Hematopoietic multipotent progenitor cell treated with erythropoietin and hydrocortisone succinate and interleukin-3 and kit ligand, for 4 days (in vitro differentiated cells): ENCODE data around the gene MFGE8.

Source experiments
- DNase-seq: peaks from one replicate; pipeline ENCODE4 v3.0.0-alpha.2; 2015

Gene MFGE8

DNA sequence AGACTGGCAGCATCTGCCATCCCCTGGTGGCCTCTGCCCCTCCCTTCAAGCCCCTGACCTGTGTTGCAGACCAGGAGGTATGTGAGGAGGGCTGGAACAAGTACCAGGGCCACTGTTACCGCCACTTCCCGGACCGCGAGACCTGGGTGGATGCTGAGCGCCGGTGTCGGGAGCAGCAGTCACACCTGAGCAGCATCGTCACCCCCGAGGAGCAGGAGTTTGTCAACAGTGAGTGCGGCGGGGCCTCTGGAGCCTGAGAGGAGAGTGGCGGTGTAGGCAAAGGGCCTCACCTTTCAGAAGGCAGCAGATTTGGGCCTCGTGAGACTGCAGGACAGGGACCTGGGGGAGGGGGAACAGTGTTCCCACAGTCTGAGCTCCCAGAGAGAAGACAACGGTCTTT is 41.9 kb downstream of the MFGE8 start:
- DNase-seq = no peak

DNA sequence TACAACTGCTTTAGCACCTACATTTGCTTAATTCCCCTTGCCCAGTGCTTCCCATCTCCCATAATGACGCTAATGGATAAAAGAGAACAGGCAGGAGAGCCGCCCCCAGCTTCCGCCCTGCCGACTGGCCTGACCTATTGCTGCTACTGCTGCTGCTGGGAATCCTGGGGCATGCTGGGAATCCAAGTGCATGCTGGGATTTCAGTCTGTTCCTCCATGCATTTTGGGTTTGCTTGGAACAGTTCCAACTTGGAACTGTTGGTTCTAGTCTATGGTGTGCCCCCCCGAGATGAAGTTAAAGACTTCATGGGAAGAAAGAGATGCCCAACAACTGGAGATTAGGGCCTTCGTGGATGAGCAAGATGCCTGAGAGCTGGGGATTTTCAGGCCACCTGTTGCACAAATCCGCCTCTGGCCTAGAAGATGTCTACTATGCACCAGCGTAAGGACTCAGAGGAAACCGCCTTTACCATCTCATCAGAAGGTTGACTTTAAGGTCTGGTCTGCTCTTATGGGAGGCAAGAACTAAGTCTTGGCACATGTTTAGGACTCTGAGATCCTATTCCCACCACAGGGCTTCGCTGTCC is 46.8 kb downstream of the MFGE8 start:
- DNase-seq = no peak

DNA sequence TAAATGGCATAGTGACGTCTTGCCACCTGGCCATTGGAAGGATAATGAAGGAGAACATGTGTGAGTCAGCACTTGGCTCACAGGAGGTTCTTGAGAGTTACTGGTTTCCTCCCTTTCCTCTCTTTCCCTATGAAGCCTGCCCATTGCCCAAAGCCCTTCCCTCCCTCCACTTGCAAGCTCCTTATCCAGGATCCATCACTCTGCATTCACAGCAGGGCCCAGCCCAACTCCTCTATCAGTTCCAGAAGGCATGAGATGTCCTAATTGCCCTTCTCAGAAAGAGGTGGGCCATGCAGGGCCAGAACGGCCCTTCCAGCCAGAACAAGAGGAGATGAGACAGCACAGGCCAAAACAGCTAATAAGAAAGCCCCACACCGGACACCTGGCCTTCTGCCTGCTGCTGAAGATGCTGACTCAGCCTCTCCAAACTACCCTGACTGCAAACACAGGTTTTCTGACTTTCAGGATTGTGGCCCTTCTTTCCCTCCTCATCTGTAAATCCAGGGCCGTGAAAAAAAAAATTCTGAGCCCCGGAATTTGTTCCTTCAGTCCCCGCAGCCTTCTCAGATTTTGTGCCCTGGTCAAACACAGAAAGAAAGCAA is 47.6 kb downstream of the MFGE8 start:
- no peak for DNase-seq

DNA sequence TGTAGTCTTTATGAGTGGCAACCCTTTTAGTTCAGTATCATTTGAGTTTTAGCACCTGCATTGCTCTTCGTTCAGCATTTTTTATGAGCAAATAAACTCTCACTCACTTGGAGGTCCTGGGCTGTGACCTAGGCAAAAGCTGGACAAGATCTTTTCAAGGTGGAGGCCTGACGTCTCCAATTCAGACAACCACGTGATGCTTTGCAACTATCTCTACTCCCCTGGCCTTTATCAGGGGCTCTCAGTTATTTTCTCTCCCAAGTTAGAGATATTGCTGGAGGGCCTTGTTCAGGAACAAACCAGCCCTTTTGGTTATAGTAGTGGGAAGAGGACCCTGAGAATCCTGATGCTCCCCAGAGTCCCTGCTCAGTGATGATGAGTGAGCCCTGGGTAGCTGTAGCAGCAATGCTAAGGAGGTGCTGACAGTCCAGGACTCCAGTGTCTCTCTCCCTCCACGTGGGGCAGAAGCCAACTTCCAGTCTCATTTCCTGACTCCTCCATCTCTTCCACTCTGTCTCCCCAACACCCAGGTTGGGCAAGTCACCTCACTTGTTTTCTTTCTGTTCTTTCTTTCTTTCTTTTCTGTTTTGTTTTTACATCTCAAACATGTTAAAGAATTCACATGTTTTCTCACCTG is 48.2 kb downstream of the MFGE8 start:
- no peak for DNase-seq

DNA sequence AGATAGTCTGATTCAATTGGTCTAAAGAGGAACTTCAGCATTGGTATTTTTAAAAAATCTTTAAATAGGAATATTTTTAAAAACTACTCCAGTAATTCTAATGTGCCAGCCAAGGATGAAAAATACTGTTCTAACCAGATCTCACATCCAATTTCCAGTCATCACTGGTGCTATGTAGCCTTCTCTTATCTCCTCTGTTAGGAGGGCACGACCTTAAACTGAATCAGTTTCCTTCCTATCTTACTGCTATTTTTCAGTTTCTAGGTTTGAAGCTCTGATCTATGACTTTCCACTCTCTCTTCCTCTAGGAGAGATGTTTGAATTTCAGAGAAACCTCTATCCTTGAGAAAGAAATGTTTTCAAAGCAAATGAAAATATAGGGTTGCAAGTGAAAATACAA is 49.8 kb downstream of the MFGE8 start:
- DNase-seq = no peak

DNA sequence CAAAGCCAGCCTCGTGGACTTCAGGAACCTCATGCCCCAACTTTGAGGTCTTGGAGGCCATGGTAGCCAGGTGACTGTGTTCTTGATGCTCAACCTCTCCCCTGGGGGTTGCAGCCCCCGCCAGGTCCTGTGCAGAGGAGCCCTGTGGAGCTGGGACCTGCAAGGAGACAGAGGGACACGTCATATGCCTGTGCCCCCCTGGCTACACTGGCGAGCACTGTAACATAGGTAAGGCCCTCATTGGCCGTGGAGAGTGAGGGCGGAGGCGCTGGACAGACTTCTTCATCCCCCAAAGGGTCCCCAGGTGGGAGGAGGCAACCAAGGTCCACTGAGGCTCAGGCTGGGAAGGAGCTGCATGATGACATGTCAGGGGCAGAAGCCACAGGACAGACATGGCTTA is 53.0 kb downstream of the MFGE8 start:
- DNase-seq = no peak

DNA sequence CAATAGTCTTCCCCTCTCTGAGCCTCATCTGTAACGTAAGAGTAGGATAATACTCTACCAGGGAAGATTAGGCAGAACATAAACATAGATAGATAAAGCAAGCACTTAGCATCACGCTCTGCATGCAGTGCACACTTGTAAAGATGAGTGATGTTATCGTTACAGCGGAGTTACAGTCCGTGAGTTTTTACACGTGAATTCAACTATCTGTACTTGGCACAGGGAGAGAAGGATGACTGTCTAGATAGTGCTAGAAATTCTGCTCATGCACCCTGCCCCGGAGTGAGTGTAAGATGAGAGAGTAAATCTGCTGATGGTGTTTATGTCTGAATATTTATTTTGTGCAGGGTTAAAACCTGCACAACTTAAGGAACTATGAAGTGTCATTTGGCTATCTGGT is 53.6 kb downstream of the MFGE8 start:
- no peak for DNase-seq

DNA sequence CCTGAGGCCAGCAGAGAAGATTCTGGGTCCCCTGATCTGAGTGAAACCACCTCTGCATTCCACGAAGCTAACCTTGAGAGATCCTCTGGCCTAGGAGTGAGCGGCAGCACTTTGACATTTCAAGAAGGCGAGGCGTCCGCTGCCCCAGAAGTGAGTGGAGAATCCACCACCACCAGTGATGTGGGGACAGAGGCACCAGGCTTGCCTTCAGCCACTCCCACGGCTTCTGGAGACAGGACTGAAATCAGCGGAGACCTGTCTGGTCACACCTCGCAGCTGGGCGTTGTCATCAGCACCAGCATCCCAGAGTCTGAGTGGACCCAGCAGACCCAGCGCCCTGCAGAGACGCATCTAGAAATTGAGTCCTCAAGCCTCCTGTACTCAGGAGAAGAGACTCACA is 54.2 kb downstream of the MFGE8 start:
- DNase-seq = no peak

DNA sequence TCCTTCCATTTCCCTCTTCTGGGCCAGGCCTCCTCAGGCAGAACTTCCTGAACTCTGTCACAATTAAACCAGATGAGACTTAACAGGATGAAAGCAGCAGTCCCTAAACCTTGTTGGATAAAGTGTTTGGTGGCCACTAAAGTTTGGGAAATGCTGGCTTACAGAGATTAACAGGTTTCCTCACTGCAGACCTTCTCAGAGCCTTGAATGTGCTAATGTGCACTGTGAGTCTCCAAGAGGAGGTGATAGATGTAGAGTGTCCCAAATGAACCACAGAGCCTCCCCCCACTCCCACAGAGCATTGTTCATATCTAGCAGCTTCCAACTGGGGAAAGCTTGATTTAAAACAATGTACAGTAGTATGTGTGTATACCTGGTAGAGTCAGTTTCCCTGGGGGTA is 60.7 kb downstream of the MFGE8 start:
- no peak for DNase-seq

DNA sequence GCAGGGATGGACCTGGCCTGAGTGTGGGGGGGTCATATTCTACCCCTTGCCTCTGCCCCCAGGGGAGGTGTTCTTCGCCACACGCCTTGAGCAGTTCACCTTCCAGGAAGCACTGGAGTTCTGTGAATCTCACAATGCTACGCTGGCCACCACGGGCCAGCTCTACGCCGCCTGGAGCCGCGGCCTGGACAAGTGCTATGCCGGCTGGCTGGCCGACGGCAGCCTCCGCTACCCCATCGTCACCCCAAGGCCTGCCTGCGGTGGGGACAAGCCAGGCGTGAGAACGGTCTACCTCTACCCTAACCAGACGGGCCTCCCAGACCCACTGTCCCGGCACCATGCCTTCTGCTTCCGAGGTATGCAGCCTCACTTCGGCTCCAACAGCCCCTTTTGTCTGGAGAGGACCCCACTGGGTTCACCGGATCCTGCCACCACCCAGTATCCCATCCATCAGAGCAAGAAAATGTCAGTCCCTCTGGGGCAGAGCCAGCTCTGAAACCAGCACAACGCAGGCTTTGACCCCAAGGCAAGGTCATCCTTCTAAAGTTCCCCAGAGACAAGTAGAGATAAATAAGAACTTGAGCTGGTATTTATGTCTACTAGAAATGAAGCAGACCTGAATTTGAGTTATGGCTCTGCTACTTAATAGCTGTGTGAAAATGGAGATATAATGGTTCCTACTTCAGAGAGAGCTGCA is 63.7 kb downstream of the MFGE8 start:
- DNase-seq = no peak
